Inflammatory macrophage treated with lipopolysaccharide for 4 hours (primary cell): ENCODE data around the gene ARL8B.
A peak's percentile ranks its signal among the peaks of the same experiment; 100 is the strongest.
"Not testable (repeated sequence)": the region's sequence is repeated elsewhere in the genome, so short reads cannot be mapped to it uniquely, and the experiment has no call there.

Experiments
- DNase-seq: peaks from one replicate; pipeline ENCODE4 v3.0.0-alpha.2; 2020

ARL8B gene

GRCh38 chr3:5122030-5122740 is at the start of gene ARL8B:
Gene ARL8B, plus strand, starts transcription at chr3:5122292. Its CDS starts 174 bp downstream, at chr3:5122466.
- DNase-seq, result peak; percentile 90

GRCh38 chr3:5073374-5074085 is 48.6 kb upstream of the ARL8B start:
- DNase-seq, result no peak

- DNase-seq, result no peak
These were observed 43.9 kb upstream of the ARL8B start for GRCh38 chr3:5078151-5078550.

GRCh38 chr3:5079761-5080160 is 42.3 kb upstream of the ARL8B start:
- DNase-seq, result no peak

- no peak for DNase-seq
These were observed 41.1 kb upstream of the ARL8B start for GRCh38 chr3:5080779-5081550.

GRCh38 chr3:5081973-5082788 is 39.9 kb upstream of the ARL8B start:
- DNase-seq, result not testable (repeated sequence)

GRCh38 chr3:5082789-5083115 is 39.3 kb upstream of the ARL8B start:
- no peak for DNase-seq

GRCh38 chr3:5084224-5084623 is 37.9 kb upstream of the ARL8B start:
- DNase-seq, result no peak

GRCh38 chr3:5086708-5087107 is 35.4 kb upstream of the ARL8B start:
- DNase-seq, result no peak

GRCh38 chr3:5087209-5087608 is 34.9 kb upstream of the ARL8B start:
- no peak for DNase-seq

- DNase-seq, result no peak
These were observed 31.9 kb upstream of the ARL8B start for GRCh38 chr3:5090197-5090596.

- peak; percentile 11 for DNase-seq
These were observed 30.1 kb upstream of the ARL8B start for GRCh38 chr3:5092018-5092417.

- DNase-seq, result no peak
These were observed 28.4 kb upstream of the ARL8B start for GRCh38 chr3:5093731-5094130.

GRCh38 chr3:5095886-5096285 is 26.2 kb upstream of the ARL8B start:
- no peak for DNase-seq

- no peak for DNase-seq
These were observed 25.6 kb upstream of the ARL8B start for GRCh38 chr3:5096336-5097008.

- no peak for DNase-seq
These were observed 23.7 kb upstream of the ARL8B start for GRCh38 chr3:5098346-5098745.

- no peak for DNase-seq
These were observed 19.6 kb upstream of the ARL8B start for GRCh38 chr3:5102532-5102931.

- DNase-seq, result no peak
These were observed 18.3 kb upstream of the ARL8B start for GRCh38 chr3:5103743-5104142.

GRCh38 chr3:5105050-5105449 is 17.0 kb upstream of the ARL8B start:
- DNase-seq, result no peak

GRCh38 chr3:5106371-5106770 is 15.7 kb upstream of the ARL8B start:
- not testable (repeated sequence) for DNase-seq

- DNase-seq, result not testable (repeated sequence)
These were observed 15.2 kb upstream of the ARL8B start for GRCh38 chr3:5106933-5107334.

GRCh38 chr3:5110337-5110736 is 11.8 kb upstream of the ARL8B start:
- no peak for DNase-seq
